ENCODE results near the gene WDR91.

The WDR91 gene

DNA sequence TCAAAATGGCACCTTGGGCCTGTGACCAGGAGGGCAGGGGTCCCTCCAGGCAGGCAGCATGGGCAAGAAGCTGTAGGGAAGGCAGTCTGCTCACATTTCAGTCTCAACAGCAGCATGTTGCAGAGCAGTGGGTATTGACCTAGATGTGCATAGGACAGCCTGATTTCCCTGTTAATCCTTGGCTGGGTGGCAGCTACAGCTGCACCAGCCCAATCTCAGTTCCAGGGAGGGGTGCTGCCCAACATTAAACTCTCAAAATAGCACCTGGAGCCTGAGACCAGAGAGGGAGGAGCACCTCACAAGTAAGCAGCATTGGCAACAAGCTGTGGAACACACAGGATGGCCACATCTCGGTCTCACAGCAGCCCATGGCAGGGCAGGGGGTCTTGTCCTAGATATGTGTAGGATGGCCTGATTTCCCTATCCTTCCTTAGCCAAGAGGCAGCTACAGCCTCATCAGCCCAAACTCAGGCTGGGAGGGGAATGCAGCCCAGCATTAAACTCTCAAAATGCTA is 53.1 kb downstream of the WDR91 start:
- DNase-seq (ENCODE audit: low read depth in 2 of 2): no peak
- TF ChIP-seq, protein P1, sequence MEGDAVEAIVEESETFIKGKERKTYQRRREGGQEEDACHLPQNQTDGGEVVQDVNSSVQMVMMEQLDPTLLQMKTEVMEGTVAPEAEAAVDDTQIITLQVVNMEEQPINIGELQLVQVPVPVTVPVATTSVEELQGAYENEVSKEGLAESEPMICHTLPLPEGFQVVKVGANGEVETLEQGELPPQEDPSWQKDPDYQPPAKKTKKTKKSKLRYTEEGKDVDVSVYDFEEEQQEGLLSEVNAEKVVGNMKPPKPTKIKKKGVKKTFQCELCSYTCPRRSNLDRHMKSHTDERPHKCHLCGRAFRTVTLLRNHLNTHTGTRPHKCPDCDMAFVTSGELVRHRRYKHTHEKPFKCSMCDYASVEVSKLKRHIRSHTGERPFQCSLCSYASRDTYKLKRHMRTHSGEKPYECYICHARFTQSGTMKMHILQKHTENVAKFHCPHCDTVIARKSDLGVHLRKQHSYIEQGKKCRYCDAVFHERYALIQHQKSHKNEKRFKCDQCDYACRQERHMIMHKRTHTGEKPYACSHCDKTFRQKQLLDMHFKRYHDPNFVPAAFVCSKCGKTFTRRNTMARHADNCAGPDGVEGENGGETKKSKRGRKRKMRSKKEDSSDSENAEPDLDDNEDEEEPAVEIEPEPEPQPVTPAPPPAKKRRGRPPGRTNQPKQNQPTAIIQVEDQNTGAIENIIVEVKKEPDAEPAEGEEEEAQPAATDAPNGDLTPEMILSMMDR (IDR thresholded peaks at IDR 0.05; ENCODE audit: low read depth, low read length): no peak
- H3K4me3 ChIP-seq (replicated peaks in 1 of 2; ENCODE audit: low read depth in 2 of 2, low read length in 2 of 2): no peak overlapping the region

DNA sequence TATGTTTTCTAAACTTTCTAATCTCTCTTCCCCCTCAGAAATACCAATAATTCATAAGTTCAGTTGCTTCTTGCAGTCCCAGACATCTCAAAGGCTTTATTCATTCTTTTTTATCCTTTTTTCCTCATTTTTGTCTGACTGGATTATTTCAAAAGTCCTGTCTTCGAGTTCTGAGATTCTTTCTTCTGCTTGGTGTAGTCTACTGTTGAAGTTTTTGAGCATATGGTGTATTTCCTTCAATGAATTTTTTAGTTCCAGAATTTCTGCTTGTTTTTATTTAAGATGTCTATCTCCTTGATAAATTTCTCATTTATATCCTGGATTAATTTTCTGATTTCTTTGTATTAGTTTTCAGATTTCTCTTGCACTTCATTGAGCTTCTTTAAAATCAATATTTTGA is 55.0 kb downstream of the WDR91 start:
- H3K4me3 ChIP-seq (replicated peaks in 1 of 2; ENCODE audit: low read depth in 2 of 2, low read length in 2 of 2): no peak overlapping the region
- TF ChIP-seq, protein P1 (IDR thresholded peaks at IDR 0.05; ENCODE audit: low read depth, low read length): no peak
- DNase-seq (ENCODE audit: low read depth in 2 of 2): no peak

DNA sequence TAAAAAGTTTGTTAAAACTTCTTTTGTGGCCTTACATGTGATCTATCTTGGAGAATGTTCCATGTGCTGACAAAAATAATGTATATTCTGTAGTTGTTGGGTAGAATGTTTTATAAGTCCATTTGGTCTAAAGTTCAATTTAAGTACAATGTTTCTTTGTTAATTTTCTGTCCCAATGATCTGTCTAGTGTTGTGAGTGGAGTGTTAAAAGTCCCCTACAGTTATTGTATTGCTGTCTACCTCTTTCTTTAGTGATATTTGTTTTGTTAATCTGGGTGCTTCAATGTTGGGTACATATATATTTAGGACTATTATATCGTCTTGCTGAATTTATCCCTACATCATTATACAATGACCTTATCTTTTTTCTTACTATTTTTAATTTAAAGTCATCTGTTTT is 56.6 kb downstream of the WDR91 start:
- DNase-seq (ENCODE audit: low read depth in 2 of 2): no peak
- TF ChIP-seq, protein P1 (IDR thresholded peaks at IDR 0.05; ENCODE audit: low read depth, low read length): no peak
- no peak overlapping the region for H3K4me3 ChIP-seq (replicated peaks in 1 of 2; ENCODE audit: low read depth in 2 of 2, low read length in 2 of 2)

DNA sequence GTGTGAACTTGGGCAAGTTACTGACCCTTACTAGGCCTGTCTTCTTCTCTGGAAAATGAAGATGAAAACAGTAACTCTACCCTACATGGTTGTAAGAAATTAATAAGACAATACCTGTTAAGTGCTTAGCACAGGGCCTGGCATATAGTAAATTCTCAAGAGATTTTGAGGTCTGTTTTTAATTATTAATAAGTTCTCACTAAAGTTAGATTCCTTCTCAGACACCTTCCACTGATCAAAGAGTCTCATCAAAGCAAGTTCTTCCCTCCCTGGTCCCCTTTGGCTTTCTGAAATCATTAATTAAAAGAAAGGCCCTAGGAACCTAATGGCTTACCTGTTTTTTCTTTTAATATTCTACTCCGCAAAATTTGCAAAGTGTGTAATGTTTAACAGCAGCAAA is 58.9 kb downstream of the WDR91 start:
- TF ChIP-seq, protein P1 (IDR thresholded peaks at IDR 0.05; ENCODE audit: low read depth, low read length): no peak
- no peak overlapping the region for H3K4me3 ChIP-seq (replicated peaks in 1 of 2; ENCODE audit: low read depth in 2 of 2, low read length in 2 of 2)
- DNase-seq (ENCODE audit: low read depth in 2 of 2): no peak

DNA sequence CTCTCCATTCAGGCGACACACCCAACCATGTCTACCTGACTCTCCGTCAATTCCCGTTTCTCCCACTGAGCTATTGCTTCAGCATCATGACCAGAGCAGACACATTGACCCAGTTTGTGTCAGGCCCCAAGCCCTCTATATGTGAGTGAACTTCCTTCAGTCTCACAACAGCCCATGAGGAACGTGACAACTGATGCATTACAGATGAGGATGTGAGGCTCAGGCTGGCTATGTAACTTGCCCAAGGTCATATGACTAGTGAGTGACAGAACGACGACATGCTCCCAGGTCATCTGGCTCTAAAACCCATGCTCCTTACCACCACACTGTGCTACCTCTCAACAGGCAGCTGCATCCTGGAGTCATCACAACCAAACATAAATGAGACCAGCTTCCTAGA is 59.8 kb downstream of the WDR91 start:
- TF ChIP-seq, protein P1 (IDR thresholded peaks at IDR 0.05; ENCODE audit: low read depth, low read length): no peak
- DNase-seq (ENCODE audit: low read depth in 2 of 2): no peak
- H3K4me3 ChIP-seq (replicated peaks in 1 of 2; ENCODE audit: low read depth in 2 of 2, low read length in 2 of 2): no peak overlapping the region

DNA sequence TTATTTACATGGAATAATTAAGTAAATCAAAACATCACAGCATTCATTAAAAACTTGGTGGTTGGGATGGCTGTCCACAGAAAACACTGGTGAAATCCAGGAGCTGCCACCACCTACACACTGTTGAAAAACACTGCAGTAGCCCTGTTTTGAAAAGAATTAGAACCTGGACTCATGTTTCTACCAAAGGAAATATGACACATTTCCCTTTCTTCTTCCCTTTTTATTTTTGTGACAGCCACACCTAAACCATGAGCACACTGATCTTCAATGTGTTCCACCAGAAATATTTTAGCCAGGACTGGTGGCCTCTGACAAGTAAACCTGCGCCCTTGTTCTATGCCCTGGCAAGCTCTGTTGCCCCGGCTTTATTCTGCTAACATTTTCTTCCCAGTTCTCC is 60.2 kb downstream of the WDR91 start:
- no peak for DNase-seq (ENCODE audit: low read depth in 2 of 2)
- no peak overlapping the region for H3K4me3 ChIP-seq (replicated peaks in 1 of 2; ENCODE audit: low read depth in 2 of 2, low read length in 2 of 2)
- TF ChIP-seq, protein P1 (IDR thresholded peaks at IDR 0.05; ENCODE audit: low read depth, low read length): no peak
